HFF-Myc (cell line): Measurements from ENCODE around the gene PHRF1.

Source experiments
- DNase-seq: peaks from one replicate; pipeline ENCODE4 v3.0.0-alpha.2; 2011; ENCODE audit warnings: low read depth; ENCODE audit errors: extremely low read depth
- H3K4me3 ChIP-seq: replicated peaks from 2 replicates; pipeline ENCODE4 v1.5.1; 2011; ENCODE audit warnings: low read depth, mild to moderate bottlenecking, control low read depth, low read length
- CTCF ChIP-seq: IDR thresholded peaks from 2 replicates; pipeline ENCODE4 v1.5.1; 2012; ENCODE audit warnings: mild to moderate bottlenecking, low read depth, low read length, control low read depth; ENCODE audit errors: missing control alignments

PHRF1 gene

GRCh38 chr11:534396-535209 lies 41.7 kb upstream of the PHRF1 start:
- peak overlapping the region; percentile 87 for H3K4me3 ChIP-seq
- no peak for TF ChIP-seq CTCF
- DNase-seq = no peak

GRCh38 chr11:535210-535518 lies 41.1 kb upstream of the PHRF1 start:
- no peak for TF ChIP-seq CTCF
- peak overlapping the region; percentile 87 for H3K4me3 ChIP-seq
- no peak for DNase-seq

GRCh38 chr11:535519-536454 lies 40.5 kb upstream of the PHRF1 start, which contains the start of gene HRAS:
HRAS (minus strand) TSS chr11:535576.
- H3K4me3 ChIP-seq = peak within 1 kb of the TSS; percentile 87
- no peak for TF ChIP-seq CTCF
- DNase-seq = peak; percentile 65

GRCh38 chr11:536841-537621 lies 39.2 kb upstream of the PHRF1 start, which contains the start of gene LRRC56:
LRRC56 (plus strand) TSS chr11:537527; CDS start chr11:540685, 3,158 bp downstream.
- peak; percentile 69 for DNase-seq
- TF ChIP-seq CTCF = no peak
- H3K4me3 ChIP-seq = peak within 1 kb of the TSS; percentile 43

- no peak for TF ChIP-seq CTCF
- peak overlapping the region; percentile 43 for H3K4me3 ChIP-seq
- DNase-seq = no peak
These were observed 38.4 kb upstream of the PHRF1 start for GRCh38 chr11:537622-538430.
